ENCODE measurements around the gene TIMELESS.
"Not testable (repeated sequence)": the region's sequence is repeated elsewhere in the genome, so short reads cannot be mapped to it uniquely, and the experiment has no call there.

TIMELESS gene

GRCh38 chr12:56448860-56449621 lies at the start of gene TIMELESS:
Gene TIMELESS, minus strand, starts transcription at chr12:56449426. Its CDS starts 15,256 bp downstream, at chr12:56434170.
- DNase-seq (ENCODE audit: low spot score) = peak; percentile 89

GRCh38 chr12:56498126-56498902 lies 49.1 kb upstream of the TIMELESS start:
- DNase-seq (ENCODE audit: low spot score) = not testable (repeated sequence)

- peak; percentile 27 for DNase-seq (ENCODE audit: low spot score)
These were observed 47.5 kb upstream of the TIMELESS start for GRCh38 chr12:56496704-56497103.

GRCh38 chr12:56494481-56494880 lies 45.3 kb upstream of the TIMELESS start:
- DNase-seq (ENCODE audit: low spot score) = not testable (repeated sequence)

- not testable (repeated sequence) for DNase-seq (ENCODE audit: low spot score)
These were observed 44.8 kb upstream of the TIMELESS start for GRCh38 chr12:56494106-56494415.

- not testable (repeated sequence) for DNase-seq (ENCODE audit: low spot score)
These were observed 44.3 kb upstream of the TIMELESS start for GRCh38 chr12:56493409-56494105.

- DNase-seq (ENCODE audit: low spot score) = no peak
These were observed 41.1 kb upstream of the TIMELESS start for GRCh38 chr12:56490360-56490759.

GRCh38 chr12:56488041-56488955 lies 39.1 kb upstream of the TIMELESS start, which contains the start of gene GLS2:
Gene GLS2, minus strand, starts transcription at chr12:56488161. Its CDS starts 43 bp downstream, at chr12:56488118.
- DNase-seq (ENCODE audit: low spot score) = peak; percentile 87

- DNase-seq (ENCODE audit: low spot score) = peak; percentile 32
These were observed 38.3 kb upstream of the TIMELESS start for GRCh38 chr12:56487448-56488040.

- DNase-seq (ENCODE audit: low spot score) = no peak
These were observed 37.5 kb upstream of the TIMELESS start for GRCh38 chr12:56486694-56487093.

GRCh38 chr12:56484566-56484965 lies 35.3 kb upstream of the TIMELESS start:
- DNase-seq (ENCODE audit: low spot score) = no peak

- DNase-seq (ENCODE audit: low spot score) = no peak
These were observed 30.4 kb upstream of the TIMELESS start for GRCh38 chr12:56479625-56480024.

GRCh38 chr12:56477521-56478225 lies 28.4 kb upstream of the TIMELESS start:
- DNase-seq (ENCODE audit: low spot score) = no peak

- peak; percentile 21 for DNase-seq (ENCODE audit: low spot score)
These were observed 27.8 kb upstream of the TIMELESS start for GRCh38 chr12:56476972-56477432.

GRCh38 chr12:56476143-56476542 lies 26.9 kb upstream of the TIMELESS start:
- no peak for DNase-seq (ENCODE audit: low spot score)

- no peak for DNase-seq (ENCODE audit: low spot score)
These were observed 25.2 kb upstream of the TIMELESS start for GRCh38 chr12:56474389-56474788.

- peak; percentile 24 for DNase-seq (ENCODE audit: low spot score)
These were observed 20.0 kb upstream of the TIMELESS start for GRCh38 chr12:56469007-56469930.

GRCh38 chr12:56468216-56469006 lies 19.2 kb upstream of the TIMELESS start, which contains the start of gene SPRYD4:
Gene SPRYD4, plus strand, starts transcription at chr12:56468578. Its CDS starts 14 bp downstream, at chr12:56468592.
- DNase-seq (ENCODE audit: low spot score) = peak; percentile 93

Measured in kidney tubule cell (primary cell).